Kidney epithelial cell (primary cell): ENCODE data around the gene ECPAS. TPM values are rescaled to one million over a fixed set of nuclear protein-coding genes. Genes with fewer than 3 reads are reported as not detected.

Source experiments
- DNase-seq: peaks from one replicate; pipeline ENCODE4 v3.0.0-alpha.2; 2010; ENCODE audit warnings: low read depth
- H3K27me3 ChIP-seq: 2 replicates; pipeline ENCODE4 v1.6.0; 2011; ENCODE audit warnings: low read length; ENCODE audit not compliant: control insufficient read depth, insufficient read depth
- H3K36me3 ChIP-seq: 2 replicates; pipeline ENCODE4 v1.5.1; 2011; ENCODE audit warnings: low read length; ENCODE audit not compliant: control insufficient read depth, insufficient read depth
- H3K4me3 ChIP-seq: 2 replicates; pipeline ENCODE4 v1.5.1; 2011; ENCODE audit warnings: low read depth, mild to moderate bottlenecking, control low read depth, low read length
- total RNA-seq: library from RNA; depleted of rRNA; stranded (reverse); fragments of >200 nt; gene quantifications from 2 replicates; pipeline ENCODE4 v1.2.3, GENCODE V29; 2015
- TF ChIP-seq, protein P1 (sequence below): IDR thresholded peaks from 2 replicates; pipeline ENCODE4 v1.5.1; 2011; ENCODE audit warnings: mild to moderate bottlenecking, moderate library complexity, low read length, control low read depth, inconsistent platforms; ENCODE audit not compliant: insufficient read depth, poor library complexity, severe bottlenecking

Gene ECPAS
- total RNA-seq, 1 donor from 2014 or later: 67.0 TPM

DNA sequence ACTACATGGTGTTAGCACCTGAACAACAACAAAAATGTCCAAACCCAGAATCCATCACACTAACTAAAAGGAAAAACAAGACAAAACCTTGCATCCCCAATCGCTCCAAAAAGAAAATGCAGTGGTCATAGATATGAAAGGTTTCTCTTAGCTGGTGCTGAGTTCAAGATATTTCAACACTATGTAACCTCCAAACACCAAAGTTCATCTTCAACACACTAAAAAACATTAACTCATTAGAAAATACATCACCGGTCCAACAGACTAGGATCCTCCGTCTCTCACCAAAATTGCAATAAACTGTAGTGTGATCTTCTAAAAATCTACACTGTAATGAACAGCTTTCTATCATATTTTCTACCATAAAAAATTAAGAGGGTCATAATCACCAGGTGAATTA is 60.8 kb downstream of the ECPAS start:
- TF ChIP-seq, protein P1, sequence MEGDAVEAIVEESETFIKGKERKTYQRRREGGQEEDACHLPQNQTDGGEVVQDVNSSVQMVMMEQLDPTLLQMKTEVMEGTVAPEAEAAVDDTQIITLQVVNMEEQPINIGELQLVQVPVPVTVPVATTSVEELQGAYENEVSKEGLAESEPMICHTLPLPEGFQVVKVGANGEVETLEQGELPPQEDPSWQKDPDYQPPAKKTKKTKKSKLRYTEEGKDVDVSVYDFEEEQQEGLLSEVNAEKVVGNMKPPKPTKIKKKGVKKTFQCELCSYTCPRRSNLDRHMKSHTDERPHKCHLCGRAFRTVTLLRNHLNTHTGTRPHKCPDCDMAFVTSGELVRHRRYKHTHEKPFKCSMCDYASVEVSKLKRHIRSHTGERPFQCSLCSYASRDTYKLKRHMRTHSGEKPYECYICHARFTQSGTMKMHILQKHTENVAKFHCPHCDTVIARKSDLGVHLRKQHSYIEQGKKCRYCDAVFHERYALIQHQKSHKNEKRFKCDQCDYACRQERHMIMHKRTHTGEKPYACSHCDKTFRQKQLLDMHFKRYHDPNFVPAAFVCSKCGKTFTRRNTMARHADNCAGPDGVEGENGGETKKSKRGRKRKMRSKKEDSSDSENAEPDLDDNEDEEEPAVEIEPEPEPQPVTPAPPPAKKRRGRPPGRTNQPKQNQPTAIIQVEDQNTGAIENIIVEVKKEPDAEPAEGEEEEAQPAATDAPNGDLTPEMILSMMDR: no peak
- no peaks in the 10 kb centered on the region for H3K36me3 ChIP-seq
- H3K4me3 ChIP-seq: no peak overlapping the region
- no peak for DNase-seq
- no peaks in the 10 kb centered on the region for H3K27me3 ChIP-seq

DNA sequence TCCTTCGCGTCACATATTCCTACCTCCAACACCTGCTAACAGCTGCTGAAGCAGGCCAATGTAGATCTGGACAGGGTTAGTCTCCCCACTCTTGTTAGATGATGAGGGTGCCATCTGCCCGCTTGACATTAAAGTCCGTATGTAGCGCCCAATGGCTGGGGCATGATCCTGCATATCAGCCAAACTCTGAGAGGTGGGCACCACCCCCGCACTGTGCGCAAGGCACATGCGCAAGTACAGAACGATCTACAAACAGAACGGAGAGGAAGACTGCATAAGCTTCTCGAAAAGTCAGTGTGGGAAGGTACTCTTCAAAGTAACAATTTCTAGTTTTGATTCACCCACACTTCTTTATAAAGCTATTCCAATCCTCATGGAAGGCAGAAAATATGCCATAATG is 69.8 kb downstream of the ECPAS start:
- no peak overlapping the region for H3K4me3 ChIP-seq
- no peak for DNase-seq
- H3K36me3 ChIP-seq: peaks cover 1% of the 10 kb centered on the region
- no peaks in the 10 kb centered on the region for H3K27me3 ChIP-seq
- TF ChIP-seq, protein P1: no peak

DNA sequence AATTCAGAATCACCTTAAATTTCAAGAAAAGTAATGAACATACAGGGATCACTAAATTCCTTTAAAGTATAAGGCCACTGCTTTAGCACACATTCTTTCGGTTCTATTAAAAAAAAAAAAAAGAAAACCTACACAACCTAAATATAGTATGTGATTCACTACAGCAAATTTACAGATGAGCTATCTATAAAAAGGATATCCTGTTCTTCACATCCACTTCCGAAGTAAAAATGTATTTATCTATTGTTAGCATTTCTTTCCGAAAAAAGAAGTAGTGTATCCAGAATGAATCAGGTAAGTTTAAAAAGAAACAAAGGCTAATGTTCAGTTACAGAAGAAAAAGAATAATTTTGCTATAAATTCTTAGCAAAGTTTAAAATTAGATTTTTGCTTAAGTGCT is 70.2 kb downstream of the ECPAS start:
- no peak for DNase-seq
- TF ChIP-seq, protein P1: no peak
- no peak overlapping the region for H3K4me3 ChIP-seq
- peaks cover 1% of the 10 kb centered on the region for H3K36me3 ChIP-seq
- H3K27me3 ChIP-seq: no peaks in the 10 kb centered on the region

DNA sequence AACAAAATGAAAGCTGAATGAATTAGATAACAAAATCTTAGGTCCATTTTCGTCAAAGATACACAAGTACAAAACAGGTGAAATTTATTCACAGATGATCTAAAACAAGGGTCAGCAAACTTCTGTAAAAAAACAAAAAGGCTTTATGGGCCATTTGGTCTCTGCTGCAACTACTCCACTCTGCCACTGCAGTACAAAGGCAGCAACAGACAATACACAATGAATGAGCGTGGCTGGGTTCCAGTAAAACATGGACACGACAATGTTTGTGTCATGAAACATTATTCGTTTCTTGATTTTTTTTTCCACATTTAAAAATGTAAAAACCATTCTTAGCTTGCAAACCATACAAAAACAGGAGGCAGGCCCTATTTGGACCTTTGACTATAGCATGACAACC is 71.9 kb downstream of the ECPAS start:
- H3K4me3 ChIP-seq: no peak overlapping the region
- peaks cover 3% of the 10 kb centered on the region for H3K36me3 ChIP-seq
- H3K27me3 ChIP-seq: no peaks in the 10 kb centered on the region
- TF ChIP-seq, protein P1: no peak
- no peak for DNase-seq

DNA sequence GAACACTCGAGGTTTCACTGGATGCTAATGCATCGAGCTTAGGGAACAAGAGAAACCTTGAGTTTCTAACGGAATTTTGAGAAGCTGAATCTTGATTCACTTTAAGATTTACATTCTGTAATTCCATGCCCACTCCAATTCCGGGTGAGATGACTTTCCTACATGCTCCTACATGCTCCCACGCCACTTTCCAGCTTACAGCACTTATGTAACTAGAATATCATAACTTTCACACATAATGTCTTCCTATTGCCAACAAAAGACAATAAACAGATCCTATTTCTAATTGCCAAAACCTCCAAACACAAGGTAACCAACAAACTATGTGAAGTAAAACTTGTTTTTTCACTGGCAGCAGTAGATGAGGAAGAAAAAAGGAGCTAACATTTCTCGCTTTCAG is 72.9 kb downstream of the ECPAS start:
- Histone ChIP-seq H3K27me3 (no peaks in the 10 kb centered on the region), H3K4me3 (no peak overlapping the region), H3K36me3 (peaks cover 3% of the 10 kb centered on the region)
- DNase-seq: no peak
- TF ChIP-seq, protein P1: no peak

DNA sequence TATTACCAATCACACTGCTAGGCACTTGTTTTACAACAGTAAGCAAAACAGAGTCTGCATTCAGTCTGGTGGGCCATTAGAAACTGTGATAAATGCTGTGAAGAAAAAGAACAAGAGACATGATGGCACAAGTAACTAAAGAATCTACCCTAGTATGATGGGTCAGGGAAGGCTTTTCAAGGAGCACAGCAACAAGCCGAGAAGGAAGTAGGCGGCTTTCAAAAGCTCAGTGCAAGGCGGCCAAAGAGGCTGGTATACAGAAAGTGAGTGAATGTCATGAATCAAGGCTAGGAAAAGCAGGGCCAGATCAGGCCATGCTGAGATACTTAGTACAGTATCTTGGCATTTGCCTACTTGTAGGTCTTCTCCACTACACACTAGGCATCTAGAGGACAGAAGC is 76.4 kb downstream of the ECPAS start:
- Histone ChIP-seq H3K36me3 (peaks cover 2% of the 10 kb centered on the region), H3K27me3 (no peaks in the 10 kb centered on the region), H3K4me3 (no peak overlapping the region)
- no peak for DNase-seq
- TF ChIP-seq, protein P1: no peak
